ENCODE data around the gene SPRR3.

DNA sequence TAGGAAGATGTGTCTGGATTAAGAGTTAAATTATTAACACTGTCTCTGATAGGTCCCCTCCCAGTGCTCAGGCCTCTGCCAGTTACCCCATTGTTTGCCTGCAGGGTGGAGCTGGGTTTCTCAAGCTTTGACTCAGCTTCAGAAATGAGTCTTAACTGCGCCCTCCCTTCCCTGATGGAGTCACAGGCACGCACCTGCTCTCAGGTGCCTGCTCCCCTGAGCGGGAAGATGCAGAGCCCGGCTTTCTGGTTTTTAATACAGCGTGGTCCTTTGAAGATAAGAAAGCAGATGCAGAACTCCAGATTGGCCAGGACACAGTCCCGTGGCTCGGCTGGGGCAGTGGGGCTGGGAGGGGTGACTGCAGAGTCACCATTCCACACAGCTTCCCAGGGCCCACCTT, 34.3 kb upstream of the SPRR3 start:
- no peak for TF ChIP-seq EZH2 (IDR thresholded peaks at IDR 0.05; ENCODE audit: borderline replicate concordance, low read depth, low read length, poor library complexity, severe bottlenecking)
- TF ChIP-seq, protein P1, sequence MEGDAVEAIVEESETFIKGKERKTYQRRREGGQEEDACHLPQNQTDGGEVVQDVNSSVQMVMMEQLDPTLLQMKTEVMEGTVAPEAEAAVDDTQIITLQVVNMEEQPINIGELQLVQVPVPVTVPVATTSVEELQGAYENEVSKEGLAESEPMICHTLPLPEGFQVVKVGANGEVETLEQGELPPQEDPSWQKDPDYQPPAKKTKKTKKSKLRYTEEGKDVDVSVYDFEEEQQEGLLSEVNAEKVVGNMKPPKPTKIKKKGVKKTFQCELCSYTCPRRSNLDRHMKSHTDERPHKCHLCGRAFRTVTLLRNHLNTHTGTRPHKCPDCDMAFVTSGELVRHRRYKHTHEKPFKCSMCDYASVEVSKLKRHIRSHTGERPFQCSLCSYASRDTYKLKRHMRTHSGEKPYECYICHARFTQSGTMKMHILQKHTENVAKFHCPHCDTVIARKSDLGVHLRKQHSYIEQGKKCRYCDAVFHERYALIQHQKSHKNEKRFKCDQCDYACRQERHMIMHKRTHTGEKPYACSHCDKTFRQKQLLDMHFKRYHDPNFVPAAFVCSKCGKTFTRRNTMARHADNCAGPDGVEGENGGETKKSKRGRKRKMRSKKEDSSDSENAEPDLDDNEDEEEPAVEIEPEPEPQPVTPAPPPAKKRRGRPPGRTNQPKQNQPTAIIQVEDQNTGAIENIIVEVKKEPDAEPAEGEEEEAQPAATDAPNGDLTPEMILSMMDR (conservative IDR thresholded peaks at IDR 0.05; ENCODE audit: low read depth, low read length), result no peak
